ENCODE measurements around the gene MAPK8.

MAPK8 gene

DNA sequence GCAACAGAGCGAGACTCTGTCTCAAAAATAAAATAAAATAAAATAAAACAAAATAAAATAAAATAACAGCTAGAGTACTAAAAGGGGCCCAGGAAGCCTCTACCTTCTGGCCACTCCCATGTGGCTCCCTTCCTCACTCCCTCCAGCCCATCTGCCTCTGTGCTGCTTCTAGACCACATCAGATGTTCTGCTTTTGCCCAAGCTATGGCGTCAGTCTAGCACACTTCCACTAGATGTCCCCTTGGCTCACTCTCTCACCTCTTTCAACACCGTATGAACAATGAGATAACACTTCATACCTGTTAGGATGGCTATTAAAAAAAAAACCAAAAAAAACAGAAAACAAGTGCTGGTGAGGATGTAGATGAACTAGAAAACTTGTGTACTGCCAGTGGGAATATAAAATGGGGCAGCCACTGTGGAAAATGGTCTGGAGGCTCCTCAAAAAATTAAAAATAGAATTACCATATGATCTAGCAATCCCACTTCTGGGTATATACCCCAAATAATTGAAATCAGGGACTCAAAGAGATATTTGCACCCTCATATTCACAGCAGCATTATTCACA, 166.1 kb downstream of the MAPK8 start:
- DNase-seq (ENCODE audit: low spot score), result no peak
- no peak for TF ChIP-seq CTCF (IDR thresholded peaks at IDR 0.05; ENCODE audit: extremely low read depth, insufficient read depth, missing control alignments)
- in situ Hi-C loops (cut with MboI; ENCODE audit: low pct_unique_long_range_greater_than_20kb, low sequenced_read_pairs, unreplicated experiment), result no loop called here

DNA sequence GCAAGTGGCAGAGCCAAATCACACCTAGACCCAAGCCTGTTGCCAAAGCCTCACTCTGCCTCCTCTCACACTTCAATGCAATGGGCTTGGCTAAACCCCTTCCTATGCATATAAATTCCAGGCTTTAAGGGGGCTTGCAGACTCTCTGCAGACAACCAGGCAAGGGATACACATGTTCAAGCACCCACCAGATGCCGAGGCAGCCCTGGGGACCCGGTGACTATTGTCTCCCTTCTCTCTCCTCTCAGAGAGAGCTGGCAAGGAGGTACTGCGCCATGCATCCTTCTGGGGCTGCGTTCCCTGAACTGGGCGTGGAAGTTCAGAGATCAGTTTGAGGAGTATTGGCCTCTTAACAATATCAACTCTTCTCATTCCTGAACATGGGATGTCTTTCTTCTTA, 167.2 kb downstream of the MAPK8 start:
- in situ Hi-C loops (cut with MboI; ENCODE audit: low pct_unique_long_range_greater_than_20kb, low sequenced_read_pairs, unreplicated experiment), result no loop called here
- TF ChIP-seq CTCF (IDR thresholded peaks at IDR 0.05; ENCODE audit: extremely low read depth, insufficient read depth, missing control alignments), result no peak

DNA sequence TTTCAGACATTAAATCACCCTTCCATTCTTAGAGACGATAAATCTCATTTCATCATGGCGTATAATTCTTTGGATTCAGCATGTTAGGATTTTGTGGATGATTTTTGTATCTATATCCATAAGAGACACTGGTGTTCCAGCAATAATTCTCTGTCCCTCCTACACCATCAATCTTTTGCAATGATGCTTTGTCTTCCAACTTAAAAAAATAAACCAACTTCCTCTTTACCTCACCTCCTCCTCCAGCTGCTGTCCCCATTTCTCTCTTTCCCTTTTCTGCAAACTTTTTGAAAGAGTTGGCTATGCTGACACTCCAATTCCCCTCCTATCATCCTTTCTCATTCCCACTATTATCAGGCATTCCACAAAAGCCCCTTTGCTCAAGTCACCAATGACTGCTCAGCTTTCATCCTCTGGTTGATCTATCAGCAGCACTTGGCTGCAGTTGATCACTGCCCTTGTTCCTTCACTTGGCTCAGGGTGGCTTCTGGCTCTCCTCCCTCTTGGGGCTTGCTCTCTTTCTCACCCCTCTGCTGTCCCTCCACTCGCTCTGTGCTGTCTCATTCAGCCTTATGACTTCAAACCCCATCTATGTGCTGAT, 168.4 kb downstream of the MAPK8 start:
- no peak for DNase-seq (ENCODE audit: low spot score)
- TF ChIP-seq CTCF (IDR thresholded peaks at IDR 0.05; ENCODE audit: extremely low read depth, insufficient read depth, missing control alignments), result no peak
- in situ Hi-C loops (cut with MboI; ENCODE audit: low pct_unique_long_range_greater_than_20kb, low sequenced_read_pairs, unreplicated experiment), result no loop called here

More for the DNA sequence above, 167.2 kb downstream of the MAPK8 start:
- DNase-seq (ENCODE audit: low spot score), result no peak

- in situ Hi-C loops (cut with MboI; ENCODE audit: low pct_unique_long_range_greater_than_20kb, low sequenced_read_pairs, unreplicated experiment), result no loop called here
- no peak for DNase-seq (ENCODE audit: low spot score)
- TF ChIP-seq CTCF (IDR thresholded peaks at IDR 0.05; ENCODE audit: extremely low read depth, insufficient read depth, missing control alignments), result no peak
Observed at GRCh38 chr10:48475943-48476278, 169.4 kb downstream of the MAPK8 start.

DNA sequence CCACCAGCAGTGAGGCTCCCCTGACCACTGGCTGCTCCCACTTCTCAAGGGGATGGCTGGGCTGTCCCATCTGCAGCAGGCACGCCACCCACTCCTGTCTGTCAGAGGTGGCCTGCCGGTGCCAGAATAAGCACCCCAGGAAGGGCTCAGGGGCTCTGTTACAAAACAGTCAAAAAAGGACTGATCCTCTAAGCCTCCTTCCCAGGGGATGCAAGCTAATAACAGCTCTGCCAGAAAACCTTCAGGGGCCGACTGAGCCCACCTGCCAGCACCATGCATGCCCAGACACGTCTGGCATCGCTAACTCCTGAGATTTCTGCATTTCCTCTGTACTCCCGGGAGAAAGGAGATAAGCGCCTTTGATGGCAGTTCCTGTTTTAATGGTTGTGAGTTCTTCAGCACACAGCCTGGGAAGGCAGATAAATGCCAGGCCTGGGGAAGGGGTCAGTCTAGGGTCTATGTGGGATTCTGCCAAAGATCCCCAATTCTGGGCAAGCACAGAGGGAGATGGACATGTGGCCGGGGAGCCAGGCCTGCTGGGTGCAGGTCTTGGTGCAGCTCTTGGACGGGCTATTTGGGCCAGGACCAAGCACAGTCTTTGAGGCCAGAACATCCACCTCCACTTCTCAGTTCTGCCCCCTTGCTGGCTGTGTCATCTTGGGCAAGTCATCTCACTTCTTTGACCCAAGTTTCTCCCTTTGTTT, 170.0 kb downstream of the MAPK8 start:
- no peak for TF ChIP-seq CTCF (IDR thresholded peaks at IDR 0.05; ENCODE audit: extremely low read depth, insufficient read depth, missing control alignments)
- no peak for DNase-seq (ENCODE audit: low spot score)
- in situ Hi-C loops (cut with MboI; ENCODE audit: low pct_unique_long_range_greater_than_20kb, low sequenced_read_pairs, unreplicated experiment), result no loop called here

DNA sequence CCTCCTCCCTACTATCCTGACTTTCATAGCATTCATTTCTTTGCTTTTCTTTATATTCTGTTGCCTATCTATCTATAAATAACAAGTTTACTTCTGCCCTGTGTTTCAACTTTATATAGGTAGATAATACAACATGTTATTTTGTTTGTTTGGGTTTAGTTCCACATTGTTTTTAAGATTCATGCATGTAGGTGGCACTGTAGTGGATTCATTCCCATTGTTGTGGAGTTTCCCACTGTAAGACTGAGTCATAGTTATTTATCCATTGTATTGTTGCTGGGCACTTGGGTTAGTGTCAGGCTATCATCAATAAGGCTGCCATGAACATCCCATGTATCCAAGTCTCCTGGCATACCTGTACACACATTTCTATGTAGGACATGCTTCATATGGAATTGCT, 170.7 kb downstream of the MAPK8 start:
- TF ChIP-seq CTCF (IDR thresholded peaks at IDR 0.05; ENCODE audit: extremely low read depth, insufficient read depth, missing control alignments), result no peak
- DNase-seq (ENCODE audit: low spot score), result no peak
- in situ Hi-C loops (cut with MboI; ENCODE audit: low pct_unique_long_range_greater_than_20kb, low sequenced_read_pairs, unreplicated experiment), result no loop called here
